Endodermal cell (in vitro differentiated cells): ENCODE results near the gene PDE4D. TPM values are rescaled to one million over a fixed set of nuclear protein-coding genes. Genes with fewer than 3 reads are reported as not detected.
A peak's percentile ranks its signal among the peaks of the same experiment; 100 is the strongest.

ENCODE experiments used
- DNase-seq: peaks from one replicate; pipeline ENCODE4 v3.0.0-alpha.2; 2017
- H3K27ac ChIP-seq: 2 replicates; pipeline ENCODE4 v1.5.1; 2013; ENCODE audit warnings: mild to moderate bottlenecking, low read depth, low read length, moderate library complexity
- H3K27me3 ChIP-seq: 2 replicates; pipeline ENCODE4 v1.6.1; 2013; ENCODE audit warnings: mild to moderate bottlenecking, low read length, moderate library complexity; ENCODE audit not compliant: insufficient read depth, control insufficient read depth, poor library complexity, severe bottlenecking
- H3K36me3 ChIP-seq: 2 replicates; pipeline ENCODE4 v1.7.0; 2013; ENCODE audit warnings: mild to moderate bottlenecking, low read length, moderate library complexity; ENCODE audit not compliant: control insufficient read depth, insufficient read depth
- H3K4me1 ChIP-seq: one replicate; pipeline ENCODE4 v1.7.0; 2013; ENCODE audit warnings: low read length; ENCODE audit not compliant: control insufficient read depth, insufficient read depth
- H3K4me3 ChIP-seq: 2 replicates; pipeline ENCODE4 v1.5.1; 2013; ENCODE audit warnings: mild to moderate bottlenecking, low read length, moderate library complexity
- H3K9ac ChIP-seq: 2 replicates; pipeline ENCODE4 v1.6.1; 2013; ENCODE audit warnings: mild to moderate bottlenecking, low read length, moderate library complexity; ENCODE audit not compliant: poor library complexity, severe bottlenecking; ENCODE audit errors: extremely low read depth
- H3K9me3 ChIP-seq: 2 replicates; pipeline ENCODE4 v1.6.1; 2013; ENCODE audit warnings: mild to moderate bottlenecking, low read length, moderate library complexity; ENCODE audit not compliant: control insufficient read depth
- H3K27ac Mint-ChIP-seq: 2 replicates; pipeline ENCODE4 v1.8.0; 2020; ENCODE audit warnings: mixed read lengths
- H3K27me3 Mint-ChIP-seq: 2 replicates; pipeline ENCODE4 v1.8.0; 2021; ENCODE audit warnings: mild to moderate bottlenecking, mixed read lengths; ENCODE audit not compliant: insufficient read depth
- H3K36me3 Mint-ChIP-seq: 2 replicates; pipeline ENCODE4 v1.8.0; 2020; ENCODE audit warnings: low read depth, mixed read lengths
- H3K4me1 Mint-ChIP-seq: 2 replicates; pipeline ENCODE4 v1.8.0; 2020; ENCODE audit warnings: mixed read lengths
- H3K4me3 Mint-ChIP-seq: 2 replicates; pipeline ENCODE4 v1.8.0; 2020; ENCODE audit warnings: mild to moderate bottlenecking, moderate library complexity, mixed read lengths
- H3K9me3 Mint-ChIP-seq: 2 replicates; pipeline ENCODE4 v1.8.0; 2020; ENCODE audit warnings: mild to moderate bottlenecking, mixed read lengths
- CTCF ChIP-seq: fragments of 200-600 bp; sonication (generic); conservative IDR thresholded peaks from 2 replicates; pipeline ENCODE4 v1.5.0; 2021; ENCODE audit warnings: antibody characterized with exemption, mild to moderate bottlenecking
- WGBS, 2 experiments: methylation state at CpG; one replicate each; pipeline versions ENCODE4 v1.1.5 to v1.1.7; 2013; ENCODE audit warnings: missing lambda C conversion rate in 2 of 2, mixed read lengths in 1 of 2; ENCODE audit not compliant: insufficient coverage in 1 of 2, insufficient read length in 1 of 2; 5-methylcytosine and 5-hydroxymethylcytosine counted together
- total RNA-seq, 2 donors: library from RNA; stranded (reverse); fragmentation: NEBNext Ultra II Directional in 1 of 2; extraction: Animal tissue kit (Norgen Biotek cat#: 25700) in 1 of 2; gene quantifications; 2 replicates in 1 of 2; 3 replicates in 1 of 2; pipeline ENCODE4 v1.2.1, GENCODE V29; 2021

The PDE4D gene
- total RNA-seq, 2 donors from 2014 or later: 9.2 to 11.4 TPM

GRCh38 chr5:59275170-59275509 lies 618.4 kb downstream of the PDE4D start:
- TF ChIP-seq CTCF: no peak
- H3K27me3 ChIP-seq: no peaks in the 10 kb centered on the region
- Mint-ChIP-seq H3K4me3 (peak overlapping the region; percentile 49), H3K27me3 (peaks cover 2% of the 10 kb centered on the region), H3K9me3 (no peaks in the 10 kb centered on the region), H3K4me1 (peaks cover 13% of the 10 kb centered on the region), H3K36me3 (no peaks in the 10 kb centered on the region), H3K27ac (no peak overlapping the region)
- no peak for DNase-seq
- no peak overlapping the region for H3K9ac ChIP-seq
- WGBS, 2 experiments: 75 to 90% methylated on average over 2 to 5 of the region's 5 CpGs
- no peaks in the 10 kb centered on the region for H3K4me1 ChIP-seq
- no peaks in the 10 kb centered on the region for H3K9me3 ChIP-seq
- no peak overlapping the region for H3K27ac ChIP-seq
- H3K4me3 ChIP-seq: no peak overlapping the region
- H3K36me3 ChIP-seq: no peaks in the 10 kb centered on the region

GRCh38 chr5:59274106-59274636 lies 619.4 kb downstream of the PDE4D start:
- Mint-ChIP-seq H3K4me3 (no peak overlapping the region), H3K9me3 (no peaks in the 10 kb centered on the region), H3K27me3 (peaks cover 2% of the 10 kb centered on the region), H3K4me1 (peaks cover 13% of the 10 kb centered on the region), H3K36me3 (no peaks in the 10 kb centered on the region), H3K27ac (no peak overlapping the region)
- no peaks in the 10 kb centered on the region for H3K27me3 ChIP-seq
- no peak overlapping the region for H3K4me3 ChIP-seq
- WGBS, 2 experiments: 81 to 83% methylated on average over 1 to 3 of the region's 4 CpGs
- no peak for TF ChIP-seq CTCF
- no peak overlapping the region for H3K9ac ChIP-seq
- no peaks in the 10 kb centered on the region for H3K9me3 ChIP-seq
- H3K27ac ChIP-seq: no peak overlapping the region
- H3K4me1 ChIP-seq: no peaks in the 10 kb centered on the region
- no peaks in the 10 kb centered on the region for H3K36me3 ChIP-seq
- DNase-seq: no peak

GRCh38 chr5:59272809-59273427 lies 620.6 kb downstream of the PDE4D start:
- H3K4me1 ChIP-seq: no peaks in the 10 kb centered on the region
- no peak overlapping the region for H3K4me3 Mint-ChIP-seq
- no peak for TF ChIP-seq CTCF
- no peak overlapping the region for H3K9ac ChIP-seq
- no peak overlapping the region for H3K4me3 ChIP-seq
- H3K27ac Mint-ChIP-seq: no peak overlapping the region
- DNase-seq: no peak
- H3K36me3 ChIP-seq: no peaks in the 10 kb centered on the region
- H3K27me3 ChIP-seq: no peaks in the 10 kb centered on the region
- WGBS, 2 experiments: 97% methylated on average over 2 to 3 of the region's 3 CpGs
- H3K27me3 Mint-ChIP-seq: peaks cover 2% of the 10 kb centered on the region
- H3K27ac ChIP-seq: no peak overlapping the region
- peaks cover 13% of the 10 kb centered on the region for H3K4me1 Mint-ChIP-seq
- no peaks in the 10 kb centered on the region for H3K9me3 ChIP-seq
- H3K9me3 Mint-ChIP-seq: no peaks in the 10 kb centered on the region
- no peaks in the 10 kb centered on the region for H3K36me3 Mint-ChIP-seq
